SU-DHL-6 (cell line): ENCODE data around the gene NBPF26.
"Not testable (repeated sequence)": the region's sequence is repeated elsewhere in the genome, so short reads cannot be mapped to it uniquely, and the experiment has no call there.

Experiments
- H2AFZ ChIP-seq: fragments of 200-600 bp; sonication (generic); 2 replicates; pipeline ENCODE4 v1.6.1; 2014; ENCODE audit warnings: low read depth, mild to moderate bottlenecking, moderate library complexity, mixed read lengths, antibody characterized with exemption, low read length; ENCODE audit not compliant: severe bottlenecking
- H3F3A ChIP-seq: fragments of 200-600 bp; shearing (Covaris generic); 2 replicates; pipeline ENCODE4 v1.6.0; 2016; ENCODE audit warnings: antibody characterized with exemption, mild to moderate bottlenecking; ENCODE audit not compliant: insufficient read depth
- H3K27ac ChIP-seq: fragments of 200-600 bp; sonication (generic); 2 replicates; pipeline ENCODE4 v1.5.1; 2016; ENCODE audit warnings: low read depth, mild to moderate bottlenecking, low read length, moderate library complexity, mixed read lengths
- H3K27me3 ChIP-seq: fragments of 200-600 bp; sonication (generic), shearing (Covaris generic); 2 replicates; pipeline ENCODE4 v1.6.0; 2014; ENCODE audit warnings: mild to moderate bottlenecking, low read length
- H3K36me3 ChIP-seq: fragments of 200-600 bp; sonication (generic); 2 replicates; pipeline ENCODE4 v1.6.1; 2014; ENCODE audit warnings: mild to moderate bottlenecking, low read length, mixed read lengths
- H3K4me2 ChIP-seq: fragments of 300-600, 200-600 bp; shearing (Covaris generic), sonication (generic); 2 replicates; pipeline ENCODE4 v1.6.0; 2014; ENCODE audit warnings: low read length, low read depth, mild to moderate bottlenecking; ENCODE audit not compliant: poor library complexity, severe bottlenecking
- H3K4me3 ChIP-seq: fragments of 200-600 bp; sonication (generic); 2 replicates; pipeline ENCODE4 v1.5.1; 2014; ENCODE audit warnings: antibody characterized with exemption, low read length, mild to moderate bottlenecking, mixed read lengths; ENCODE audit not compliant: insufficient read depth, poor library complexity, severe bottlenecking
- H3K79me2 ChIP-seq: fragments of 200-600 bp; sonication (generic); 2 replicates; pipeline ENCODE4 v1.6.1; 2014; ENCODE audit warnings: mild to moderate bottlenecking, low read length, moderate library complexity; ENCODE audit not compliant: insufficient read depth
- H3K9ac ChIP-seq: fragments of 200-600 bp; sonication (generic); 2 replicates; pipeline ENCODE4 v1.7.0; 2014; ENCODE audit warnings: mild to moderate bottlenecking, low read length
- H3K9me2 ChIP-seq: fragments of 200-600 bp; sonication (generic); replicated peaks from 2 replicates; pipeline ENCODE4 v1.6.1; 2014; ENCODE audit warnings: low read length; ENCODE audit not compliant: insufficient read depth
- H3K9me3 ChIP-seq: fragments of 200-600 bp; sonication (generic); 2 replicates; pipeline ENCODE4 v1.6.1; 2014; ENCODE audit warnings: low read length, mixed read lengths; ENCODE audit not compliant: insufficient read depth
- H4K20me1 ChIP-seq: fragments of 200-600 bp; sonication (generic); 2 replicates; pipeline ENCODE4 v1.6.1; 2014; ENCODE audit warnings: low read depth, mild to moderate bottlenecking, antibody characterized with exemption, low read length, moderate library complexity, mixed read lengths

Gene NBPF26

GRCh38 chr1:120881934-120882333, 158.2 kb downstream of the NBPF26 start:
- not testable (repeated sequence) for H3F3A ChIP-seq, H2AFZ ChIP-seq, H3K27ac ChIP-seq, H3K9me2 ChIP-seq, H3K9ac ChIP-seq, H3K9me3 ChIP-seq, H3K4me3 ChIP-seq, H3K27me3 ChIP-seq, H3K79me2 ChIP-seq, H4K20me1 ChIP-seq, H3K36me3 ChIP-seq, H3K4me2 ChIP-seq
